Measurements from ENCODE around the gene XRCC3. TPM values are rescaled to one million over a fixed set of nuclear protein-coding genes. Genes with fewer than 3 reads are reported as not detected.

XRCC3 gene
- total RNA-seq, 4 donors from 2014 or later, result 4.0 to 10.7 (median 6.2) TPM

- 81 to 88% methylated on average over 5 of the region's 5 CpGs for whole genome bisulfite sequencing, 2 donors
- no peaks in the 10 kb centered on the region for H3K27me3 ChIP-seq
- peaks cover 0 to 49% (median 0%) of the 10 kb centered on the region in 3 donors for H3K36me3 ChIP-seq
- no peaks in the 10 kb centered on the region for H3K4me1 ChIP-seq
- no peak for DNase-seq (ENCODE audit: low spot score in 2 of 2)
- no peak overlapping the region for H3K27ac ChIP-seq
- TF ChIP-seq CTCF (IDR thresholded peaks at IDR 0.05) (no peak), EP300 (IDR thresholded peaks at IDR 0.05) (no peak), POLR2A (IDR thresholded peaks at IDR 0.05) (no peak)
- no peaks in the 10 kb centered on the region for H3K9me3 ChIP-seq
- H3K4me3 ChIP-seq, result no peak overlapping the region
These were observed 33.2 kb upstream of the XRCC3 start for GRCh38 chr14:103748534-103748857.

- H3K27ac ChIP-seq, result no peak overlapping the region
- TF ChIP-seq POLR2A (IDR thresholded peaks at IDR 0.05) (no peak), EP300 (IDR thresholded peaks at IDR 0.05) (no peak), CTCF (IDR thresholded peaks at IDR 0.05) (no peak)
- no peaks in the 10 kb centered on the region for H3K9me3 ChIP-seq
- no peaks in the 10 kb centered on the region for H3K27me3 ChIP-seq
- no peak for DNase-seq (ENCODE audit: low spot score in 2 of 2)
- peaks cover 0 to 51% (median 0%) of the 10 kb centered on the region in 3 donors for H3K36me3 ChIP-seq
- WGBS, 2 donors, result 48 to 84% methylated on average over 9 to 10 of the region's 10 CpGs
- no peak overlapping the region for H3K4me3 ChIP-seq
- H3K4me1 ChIP-seq, result peaks cover 0 to 4% (median 0%) of the 10 kb centered on the region in 4 donors
These were observed 31.4 kb upstream of the XRCC3 start for GRCh38 chr14:103746701-103747100.

- H3K9me3 ChIP-seq, result no peaks in the 10 kb centered on the region
- 72% methylated on average over 5 of the region's 5 CpGs for WGBS, 2 donors
- H3K4me1 ChIP-seq, result peaks cover 0 to 4% (median 0%) of the 10 kb centered on the region in 4 donors
- DNase-seq (ENCODE audit: low spot score in 2 of 2), result no peak
- no peak overlapping the region for H3K4me3 ChIP-seq
- H3K27ac ChIP-seq, result peak overlapping the region in 1 of 4 donors; percentile 1
- H3K27me3 ChIP-seq, result no peaks in the 10 kb centered on the region
- peaks cover 0 to 64% (median 0%) of the 10 kb centered on the region in 3 donors for H3K36me3 ChIP-seq
- no peak for TF ChIP-seq CTCF (IDR thresholded peaks at IDR 0.05)
- TF ChIP-seq EP300 (IDR thresholded peaks at IDR 0.05), result no peak
- no peak for TF ChIP-seq POLR2A (IDR thresholded peaks at IDR 0.05)
These were observed 30.2 kb upstream of the XRCC3 start for GRCh38 chr14:103745424-103745823.

GRCh38 chr14:103744621-103745395 is 29.6 kb upstream of the XRCC3 start:
- Histone ChIP-seq H3K4me3 (no peak overlapping the region), H3K27ac (peak overlapping the region in 1 of 4 donors; percentile 1), H3K4me1 (peaks cover 0 to 4% (median 0%) of the 10 kb centered on the region in 4 donors), H3K27me3 (no peaks in the 10 kb centered on the region), H3K9me3 (no peaks in the 10 kb centered on the region), H3K36me3 (peaks cover 0 to 70% (median 0%) of the 10 kb centered on the region in 3 donors)
- no peak for TF ChIP-seq POLR2A (IDR thresholded peaks at IDR 0.05)
- no peak for TF ChIP-seq CTCF (IDR thresholded peaks at IDR 0.05)
- TF ChIP-seq EP300 (IDR thresholded peaks at IDR 0.05), result no peak
- 87 to 91% methylated on average over 15 of the region's 15 CpGs for WGBS, 2 donors
- DNase-seq (ENCODE audit: low spot score in 2 of 2), result no peak

GRCh38 chr14:103743691-103744090 is 28.4 kb upstream of the XRCC3 start:
- H3K9me3 ChIP-seq, result no peaks in the 10 kb centered on the region
- DNase-seq (ENCODE audit: low spot score in 2 of 2), result peak in 1 of 2 donors; percentile 13
- WGBS, 2 donors, result 77 to 80% methylated on average over 12 to 14 of the region's 15 CpGs
- H3K36me3 ChIP-seq, result peaks cover 0 to 76% (median 0%) of the 10 kb centered on the region in 3 donors
- H3K27me3 ChIP-seq, result no peaks in the 10 kb centered on the region
- H3K27ac ChIP-seq, result peak overlapping the region in 1 of 4 donors; percentile 20
- H3K4me3 ChIP-seq, result no peak overlapping the region
- H3K4me1 ChIP-seq, result peaks cover 0 to 4% (median 0%) of the 10 kb centered on the region in 4 donors
- TF ChIP-seq POLR2A (IDR thresholded peaks at IDR 0.05) (no peak), CTCF (IDR thresholded peaks at IDR 0.05) (no peak), EP300 (IDR thresholded peaks at IDR 0.05) (no peak)
